Measurements from ENCODE around the gene CNPY3.
"Not testable (repeated sequence)": the region's sequence is repeated elsewhere in the genome, so short reads cannot be mapped to it uniquely, and the experiment has no call there.

DNA sequence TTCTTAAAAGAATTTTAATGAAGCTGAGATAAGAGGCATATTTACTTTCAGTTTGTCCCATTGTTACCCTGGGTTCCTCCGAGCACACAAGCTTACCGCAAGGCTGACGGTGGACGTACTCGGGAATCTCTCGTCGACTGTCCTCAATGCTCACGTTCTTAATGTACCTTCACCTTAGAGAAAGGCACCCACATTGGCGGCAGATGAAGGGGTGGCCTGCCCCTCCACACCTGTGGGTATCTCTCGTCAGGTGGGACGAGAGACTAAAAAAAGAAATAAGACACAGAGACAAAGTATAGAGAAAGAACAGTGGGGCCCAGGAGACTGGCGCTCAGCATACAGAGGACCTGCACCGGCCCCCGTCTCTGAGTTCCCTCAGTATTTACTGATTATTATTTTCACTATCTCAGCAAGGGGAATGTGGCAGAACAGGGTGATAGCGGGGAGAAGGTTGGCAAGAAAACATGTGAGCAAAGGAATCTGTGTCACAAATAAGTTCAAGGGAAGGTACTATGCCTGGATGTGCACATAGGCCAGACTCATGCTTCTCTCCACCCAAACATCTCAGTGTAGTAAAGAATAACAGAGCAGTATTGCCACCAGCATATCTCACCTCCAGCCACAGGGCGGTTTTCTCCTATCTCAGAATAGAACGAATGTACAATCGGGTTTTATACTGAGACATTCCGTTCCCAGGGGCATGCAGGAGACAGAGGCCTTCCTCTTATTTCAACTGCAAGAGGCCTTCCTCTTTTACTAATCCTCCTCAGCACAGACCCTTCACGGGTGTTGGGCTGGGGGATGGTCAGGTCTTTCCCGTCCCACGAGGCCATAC, 26.6 kb upstream of the CNPY3 start:
- TF ChIP-seq, protein P1, sequence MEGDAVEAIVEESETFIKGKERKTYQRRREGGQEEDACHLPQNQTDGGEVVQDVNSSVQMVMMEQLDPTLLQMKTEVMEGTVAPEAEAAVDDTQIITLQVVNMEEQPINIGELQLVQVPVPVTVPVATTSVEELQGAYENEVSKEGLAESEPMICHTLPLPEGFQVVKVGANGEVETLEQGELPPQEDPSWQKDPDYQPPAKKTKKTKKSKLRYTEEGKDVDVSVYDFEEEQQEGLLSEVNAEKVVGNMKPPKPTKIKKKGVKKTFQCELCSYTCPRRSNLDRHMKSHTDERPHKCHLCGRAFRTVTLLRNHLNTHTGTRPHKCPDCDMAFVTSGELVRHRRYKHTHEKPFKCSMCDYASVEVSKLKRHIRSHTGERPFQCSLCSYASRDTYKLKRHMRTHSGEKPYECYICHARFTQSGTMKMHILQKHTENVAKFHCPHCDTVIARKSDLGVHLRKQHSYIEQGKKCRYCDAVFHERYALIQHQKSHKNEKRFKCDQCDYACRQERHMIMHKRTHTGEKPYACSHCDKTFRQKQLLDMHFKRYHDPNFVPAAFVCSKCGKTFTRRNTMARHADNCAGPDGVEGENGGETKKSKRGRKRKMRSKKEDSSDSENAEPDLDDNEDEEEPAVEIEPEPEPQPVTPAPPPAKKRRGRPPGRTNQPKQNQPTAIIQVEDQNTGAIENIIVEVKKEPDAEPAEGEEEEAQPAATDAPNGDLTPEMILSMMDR (IDR thresholded peaks at IDR 0.05; ENCODE audit: poor library complexity, severe bottlenecking): not testable (repeated sequence)
- TF ChIP-seq TAF1 (IDR thresholded peaks at IDR 0.05; ENCODE audit: low read depth); EZH2 (IDR thresholded peaks at IDR 0.05; ENCODE audit: borderline replicate concordance, insufficient read depth, low read length, poor library complexity, severe bottlenecking); POLR2AphosphoS5 (IDR thresholded peaks at IDR 0.05); MXI1 (conservative IDR thresholded peaks at IDR 0.05; ENCODE audit: poor library complexity, severe bottlenecking); EP300 (conservative IDR thresholded peaks at IDR 0.05; ENCODE audit: poor library complexity, severe bottlenecking): not testable (repeated sequence)
- TF ChIP-seq, protein P2, sequence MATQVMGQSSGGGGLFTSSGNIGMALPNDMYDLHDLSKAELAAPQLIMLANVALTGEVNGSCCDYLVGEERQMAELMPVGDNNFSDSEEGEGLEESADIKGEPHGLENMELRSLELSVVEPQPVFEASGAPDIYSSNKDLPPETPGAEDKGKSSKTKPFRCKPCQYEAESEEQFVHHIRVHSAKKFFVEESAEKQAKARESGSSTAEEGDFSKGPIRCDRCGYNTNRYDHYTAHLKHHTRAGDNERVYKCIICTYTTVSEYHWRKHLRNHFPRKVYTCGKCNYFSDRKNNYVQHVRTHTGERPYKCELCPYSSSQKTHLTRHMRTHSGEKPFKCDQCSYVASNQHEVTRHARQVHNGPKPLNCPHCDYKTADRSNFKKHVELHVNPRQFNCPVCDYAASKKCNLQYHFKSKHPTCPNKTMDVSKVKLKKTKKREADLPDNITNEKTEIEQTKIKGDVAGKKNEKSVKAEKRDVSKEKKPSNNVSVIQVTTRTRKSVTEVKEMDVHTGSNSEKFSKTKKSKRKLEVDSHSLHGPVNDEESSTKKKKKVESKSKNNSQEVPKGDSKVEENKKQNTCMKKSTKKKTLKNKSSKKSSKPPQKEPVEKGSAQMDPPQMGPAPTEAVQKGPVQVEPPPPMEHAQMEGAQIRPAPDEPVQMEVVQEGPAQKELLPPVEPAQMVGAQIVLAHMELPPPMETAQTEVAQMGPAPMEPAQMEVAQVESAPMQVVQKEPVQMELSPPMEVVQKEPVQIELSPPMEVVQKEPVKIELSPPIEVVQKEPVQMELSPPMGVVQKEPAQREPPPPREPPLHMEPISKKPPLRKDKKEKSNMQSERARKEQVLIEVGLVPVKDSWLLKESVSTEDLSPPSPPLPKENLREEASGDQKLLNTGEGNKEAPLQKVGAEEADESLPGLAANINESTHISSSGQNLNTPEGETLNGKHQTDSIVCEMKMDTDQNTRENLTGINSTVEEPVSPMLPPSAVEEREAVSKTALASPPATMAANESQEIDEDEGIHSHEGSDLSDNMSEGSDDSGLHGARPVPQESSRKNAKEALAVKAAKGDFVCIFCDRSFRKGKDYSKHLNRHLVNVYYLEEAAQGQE (IDR thresholded peaks at IDR 0.05; ENCODE audit: borderline replicate concordance): not testable (repeated sequence)
